ENCODE measurements around the gene YBX1.
"Not testable (repeated sequence)": the region's sequence is repeated elsewhere in the genome, so short reads cannot be mapped to it uniquely, and the experiment has no call there.

YBX1 gene

DNA sequence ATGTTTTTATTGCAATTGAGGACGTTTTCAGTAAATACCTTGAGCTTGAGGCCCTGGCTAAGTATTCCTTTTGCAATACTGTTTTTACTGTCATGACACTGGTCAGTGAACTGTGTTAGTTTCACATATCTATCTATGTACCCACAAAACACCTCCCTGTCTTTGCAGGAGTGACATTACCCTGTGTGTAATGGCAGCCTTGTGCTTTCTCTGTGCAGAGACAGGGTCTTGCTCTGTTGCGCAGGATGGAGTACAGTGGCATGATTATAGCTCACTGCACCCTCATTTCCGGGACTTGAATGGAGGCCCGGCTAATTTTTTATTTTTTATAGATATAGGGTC, 8.9 kb downstream of the YBX1 start:
- Histone ChIP-seq H3K36me3 (ENCODE audit: control insufficient read depth, low read depth, low read length) (peaks cover 64% of the 10 kb centered on the region), H3K27ac (ENCODE audit: low read length) (no peak overlapping the region), H3K4me3 (ENCODE audit: low read length) (no peak overlapping the region), H3K9ac (ENCODE audit: low read length) (no peak overlapping the region), H3K27me3 (ENCODE audit: control insufficient read depth, insufficient read depth, low read length) (no peaks in the 10 kb centered on the region), H3K4me1 (ENCODE audit: control insufficient read depth, low read depth, low read length) (peaks cover 19% of the 10 kb centered on the region), H3K9me3 (ENCODE audit: control insufficient read depth, low read depth, low read length) (no peaks in the 10 kb centered on the region)

GRCh38 chr1:42692461-42692860, 10.2 kb downstream of the YBX1 start:
- peaks cover 10% of the 10 kb centered on the region for H3K4me1 ChIP-seq (ENCODE audit: control insufficient read depth, low read depth, low read length)
- no peak overlapping the region for H3K27ac ChIP-seq (ENCODE audit: low read length)
- no peak overlapping the region for H3K9ac ChIP-seq (ENCODE audit: low read length)

DNA sequence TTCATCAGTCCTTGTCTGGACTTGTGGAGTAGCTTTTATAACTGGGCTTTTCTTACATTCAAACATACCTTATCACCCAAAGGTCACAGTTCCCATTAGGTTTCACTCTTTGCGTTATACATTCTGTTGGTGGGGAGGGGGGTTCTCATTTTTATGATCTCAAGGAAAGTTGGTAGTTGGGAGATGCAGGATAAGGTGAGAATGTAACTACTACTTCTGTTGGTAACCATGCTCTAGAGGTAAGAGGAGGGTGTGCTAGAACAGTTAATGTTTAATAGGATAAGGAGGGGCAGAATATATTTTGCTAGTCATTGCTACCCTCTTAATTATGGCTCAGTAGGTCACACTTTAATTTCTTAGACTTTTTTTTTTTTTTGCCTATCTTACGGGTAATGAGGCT, 10.7 kb downstream of the YBX1 start:
- H3K9me3 ChIP-seq (ENCODE audit: control insufficient read depth, low read depth, low read length), result no peaks in the 10 kb centered on the region
- no peak overlapping the region for H3K4me3 ChIP-seq (ENCODE audit: low read length)
- peaks cover 10% of the 10 kb centered on the region for H3K4me1 ChIP-seq (ENCODE audit: control insufficient read depth, low read depth, low read length)
- H3K27ac ChIP-seq (ENCODE audit: low read length), result no peak overlapping the region
- no peaks in the 10 kb centered on the region for H3K27me3 ChIP-seq (ENCODE audit: control insufficient read depth, insufficient read depth, low read length)
- H3K36me3 ChIP-seq (ENCODE audit: control insufficient read depth, low read depth, low read length), result peaks cover 69% of the 10 kb centered on the region
- H3K9ac ChIP-seq (ENCODE audit: low read length), result no peak overlapping the region

More at GRCh38 chr1:42692461-42692860, 10.2 kb downstream of the YBX1 start:
- Histone ChIP-seq H3K9me3 (ENCODE audit: control insufficient read depth, low read depth, low read length) (no peaks in the 10 kb centered on the region), H3K4me3 (ENCODE audit: low read length) (no peak overlapping the region), H3K36me3 (ENCODE audit: control insufficient read depth, low read depth, low read length) (peaks cover 69% of the 10 kb centered on the region), H3K27me3 (ENCODE audit: control insufficient read depth, insufficient read depth, low read length) (no peaks in the 10 kb centered on the region)

DNA sequence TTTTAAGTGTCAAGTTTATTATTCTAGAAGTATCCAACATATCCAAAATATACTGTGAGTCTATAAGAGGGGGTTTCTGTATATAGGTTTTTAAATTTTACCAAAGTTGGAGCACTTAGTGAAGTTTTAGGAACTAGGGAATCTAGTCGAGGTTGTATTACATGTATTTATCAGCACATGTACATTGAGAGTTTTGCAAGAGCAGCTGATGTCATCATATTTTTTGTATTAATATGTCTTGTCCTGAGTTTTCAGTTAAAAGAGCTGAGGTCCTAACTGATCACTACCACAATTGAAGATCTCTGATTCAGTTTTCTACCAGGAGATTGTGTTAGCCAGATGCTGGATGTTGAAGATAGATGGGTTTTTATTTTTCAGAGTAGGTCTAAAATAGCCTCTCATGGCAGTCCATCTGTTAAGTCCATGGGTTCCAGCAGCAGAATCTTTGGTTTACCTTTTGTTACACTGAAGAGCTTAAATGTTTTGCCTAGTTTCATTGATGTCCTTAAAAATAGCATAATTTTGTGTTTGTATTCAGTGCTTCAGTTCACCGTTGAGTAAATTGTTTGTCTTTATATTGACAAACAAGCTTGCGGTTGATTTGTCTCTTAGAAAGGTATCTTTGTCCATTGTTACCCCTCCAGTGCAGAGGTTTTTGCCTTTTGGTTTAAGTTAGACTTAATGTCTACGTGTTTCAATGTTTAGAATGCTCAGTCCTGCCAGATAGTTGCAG, 16.0 kb downstream of the YBX1 start:
- no peaks in the 10 kb centered on the region for H3K27me3 ChIP-seq (ENCODE audit: control insufficient read depth, insufficient read depth, low read length)
- H3K27ac ChIP-seq (ENCODE audit: low read length), result no peak overlapping the region
- H3K36me3 ChIP-seq (ENCODE audit: control insufficient read depth, low read depth, low read length), result peaks cover 99% of the 10 kb centered on the region
- H3K4me1 ChIP-seq (ENCODE audit: control insufficient read depth, low read depth, low read length), result no peaks in the 10 kb centered on the region
- no peak overlapping the region for H3K4me3 ChIP-seq (ENCODE audit: low read length)
- no peak overlapping the region for H3K9ac ChIP-seq (ENCODE audit: low read length)
- no peaks in the 10 kb centered on the region for H3K9me3 ChIP-seq (ENCODE audit: control insufficient read depth, low read depth, low read length)

GRCh38 chr1:42700006-42700405, 17.8 kb downstream of the YBX1 start:
- no peak overlapping the region for H3K27ac ChIP-seq (ENCODE audit: low read length)
- H3K36me3 ChIP-seq (ENCODE audit: control insufficient read depth, low read depth, low read length), result peaks cover 97% of the 10 kb centered on the region
- no peak overlapping the region for H3K9ac ChIP-seq (ENCODE audit: low read length)
- H3K9me3 ChIP-seq (ENCODE audit: control insufficient read depth, low read depth, low read length), result no peaks in the 10 kb centered on the region
- no peak overlapping the region for H3K4me3 ChIP-seq (ENCODE audit: low read length)
- H3K27me3 ChIP-seq (ENCODE audit: control insufficient read depth, insufficient read depth, low read length), result no peaks in the 10 kb centered on the region
- H3K4me1 ChIP-seq (ENCODE audit: control insufficient read depth, low read depth, low read length), result no peaks in the 10 kb centered on the region

DNA sequence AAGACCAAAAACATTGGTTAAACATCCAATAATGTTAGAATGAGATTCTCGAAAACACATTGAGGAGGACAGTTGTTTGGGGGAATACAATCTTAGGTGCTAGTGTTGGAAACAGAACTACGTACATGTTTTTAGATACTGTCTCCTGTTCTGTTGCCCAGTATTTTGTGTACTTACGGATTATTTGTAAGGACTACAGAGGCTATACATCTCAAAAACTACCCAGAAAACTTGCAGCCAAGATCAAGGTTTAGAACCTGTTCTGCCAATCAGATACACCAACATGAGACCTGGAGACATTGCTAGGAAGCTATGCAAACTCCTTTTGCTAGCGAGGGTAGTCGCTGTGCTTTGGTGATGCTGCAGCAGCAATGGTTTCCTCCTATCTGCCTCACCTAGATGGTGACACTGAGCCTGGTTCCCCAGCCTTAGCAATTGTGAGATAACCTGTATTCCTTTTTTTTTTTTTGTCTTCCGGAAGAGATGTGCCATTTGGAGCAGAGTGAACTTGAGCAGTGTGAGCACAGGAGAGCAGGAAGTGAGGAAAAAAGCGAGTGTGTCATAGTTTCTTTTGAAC, 21.8 kb downstream of the YBX1 start:
- H3K36me3 ChIP-seq (ENCODE audit: control insufficient read depth, low read depth, low read length), result peaks cover 77% of the 10 kb centered on the region
- no peaks in the 10 kb centered on the region for H3K27me3 ChIP-seq (ENCODE audit: control insufficient read depth, insufficient read depth, low read length)
- no peak overlapping the region for H3K9ac ChIP-seq (ENCODE audit: low read length)
- H3K4me3 ChIP-seq (ENCODE audit: low read length), result no peak overlapping the region
- no peaks in the 10 kb centered on the region for H3K9me3 ChIP-seq (ENCODE audit: control insufficient read depth, low read depth, low read length)
- no peak overlapping the region for H3K27ac ChIP-seq (ENCODE audit: low read length)
- no peaks in the 10 kb centered on the region for H3K4me1 ChIP-seq (ENCODE audit: control insufficient read depth, low read depth, low read length)

GRCh38 chr1:42712808-42713207, 30.6 kb downstream of the YBX1 start:
- H3K36me3 ChIP-seq (ENCODE audit: control insufficient read depth, low read depth, low read length); H3K27ac ChIP-seq (ENCODE audit: low read length); H3K9me3 ChIP-seq (ENCODE audit: control insufficient read depth, low read depth, low read length); H3K4me1 ChIP-seq (ENCODE audit: control insufficient read depth, low read depth, low read length); H3K27me3 ChIP-seq (ENCODE audit: control insufficient read depth, insufficient read depth, low read length); H3K9ac ChIP-seq (ENCODE audit: low read length); H3K4me3 ChIP-seq (ENCODE audit: low read length): not testable (repeated sequence)

DNA sequence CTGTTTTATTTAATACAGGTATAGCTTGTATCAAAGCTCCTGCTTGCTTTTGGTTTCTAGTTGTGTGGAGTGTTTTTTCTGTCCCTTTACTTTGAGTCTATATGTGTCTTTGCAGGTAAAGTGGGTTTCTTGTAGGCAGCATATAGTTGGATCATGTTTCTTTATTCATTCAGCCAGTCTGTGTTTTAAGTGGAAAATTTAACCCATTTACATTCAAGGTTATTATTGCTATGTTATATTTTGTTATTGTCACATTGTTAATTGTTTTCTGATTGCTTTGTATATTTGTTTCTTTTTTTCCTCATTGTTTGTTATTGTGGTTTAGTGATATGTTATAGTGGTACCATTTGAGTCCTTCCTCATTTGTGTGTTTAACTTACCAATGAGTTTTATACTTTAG, 31.1 kb downstream of the YBX1 start:
- H3K9ac ChIP-seq (ENCODE audit: low read length), result no peak overlapping the region
- no peaks in the 10 kb centered on the region for H3K27me3 ChIP-seq (ENCODE audit: control insufficient read depth, insufficient read depth, low read length)
- no peaks in the 10 kb centered on the region for H3K4me1 ChIP-seq (ENCODE audit: control insufficient read depth, low read depth, low read length)
- no peak overlapping the region for H3K27ac ChIP-seq (ENCODE audit: low read length)
- no peak overlapping the region for H3K4me3 ChIP-seq (ENCODE audit: low read length)
- no peaks in the 10 kb centered on the region for H3K36me3 ChIP-seq (ENCODE audit: control insufficient read depth, low read depth, low read length)
- no peaks in the 10 kb centered on the region for H3K9me3 ChIP-seq (ENCODE audit: control insufficient read depth, low read depth, low read length)

GRCh38 chr1:42714441-42714840, 32.2 kb downstream of the YBX1 start:
- H3K27me3 ChIP-seq (ENCODE audit: control insufficient read depth, insufficient read depth, low read length); H3K36me3 ChIP-seq (ENCODE audit: control insufficient read depth, low read depth, low read length); H3K27ac ChIP-seq (ENCODE audit: low read length); H3K9ac ChIP-seq (ENCODE audit: low read length); H3K4me3 ChIP-seq (ENCODE audit: low read length); H3K4me1 ChIP-seq (ENCODE audit: control insufficient read depth, low read depth, low read length); H3K9me3 ChIP-seq (ENCODE audit: control insufficient read depth, low read depth, low read length): not testable (repeated sequence)

- no peak overlapping the region for H3K27ac ChIP-seq (ENCODE audit: low read length)
Measured at GRCh38 chr1:42720868-42721267, 38.6 kb downstream of the YBX1 start.

GRCh38 chr1:42721926-42722325, 39.7 kb downstream of the YBX1 start:
- no peaks in the 10 kb centered on the region for H3K27me3 ChIP-seq (ENCODE audit: control insufficient read depth, insufficient read depth, low read length)

More at GRCh38 chr1:42720868-42721267, 38.6 kb downstream of the YBX1 start:
- Histone ChIP-seq H3K9ac (ENCODE audit: low read length) (no peak overlapping the region), H3K27me3 (ENCODE audit: control insufficient read depth, insufficient read depth, low read length) (no peaks in the 10 kb centered on the region), H3K36me3 (ENCODE audit: control insufficient read depth, low read depth, low read length) (no peaks in the 10 kb centered on the region), H3K9me3 (ENCODE audit: control insufficient read depth, low read depth, low read length) (no peaks in the 10 kb centered on the region), H3K4me1 (ENCODE audit: control insufficient read depth, low read depth, low read length) (no peaks in the 10 kb centered on the region), H3K4me3 (ENCODE audit: low read length) (no peak overlapping the region)

GRCh38 chr1:42722403-42722802, 40.2 kb downstream of the YBX1 start:
- not testable (repeated sequence) for H3K4me3 ChIP-seq (ENCODE audit: low read length); H3K27ac ChIP-seq (ENCODE audit: low read length); H3K9me3 ChIP-seq (ENCODE audit: control insufficient read depth, low read depth, low read length); H3K27me3 ChIP-seq (ENCODE audit: control insufficient read depth, insufficient read depth, low read length); H3K9ac ChIP-seq (ENCODE audit: low read length); H3K36me3 ChIP-seq (ENCODE audit: control insufficient read depth, low read depth, low read length); H3K4me1 ChIP-seq (ENCODE audit: control insufficient read depth, low read depth, low read length)

More at GRCh38 chr1:42721926-42722325, 39.7 kb downstream of the YBX1 start:
- no peak overlapping the region for H3K4me3 ChIP-seq (ENCODE audit: low read length)
- H3K9me3 ChIP-seq (ENCODE audit: control insufficient read depth, low read depth, low read length), result no peaks in the 10 kb centered on the region
- no peak overlapping the region for H3K9ac ChIP-seq (ENCODE audit: low read length)
- H3K36me3 ChIP-seq (ENCODE audit: control insufficient read depth, low read depth, low read length), result no peaks in the 10 kb centered on the region
- no peak overlapping the region for H3K27ac ChIP-seq (ENCODE audit: low read length)
- H3K4me1 ChIP-seq (ENCODE audit: control insufficient read depth, low read depth, low read length), result no peaks in the 10 kb centered on the region
